ENCODE results near the gene TRIM3.

DNA sequence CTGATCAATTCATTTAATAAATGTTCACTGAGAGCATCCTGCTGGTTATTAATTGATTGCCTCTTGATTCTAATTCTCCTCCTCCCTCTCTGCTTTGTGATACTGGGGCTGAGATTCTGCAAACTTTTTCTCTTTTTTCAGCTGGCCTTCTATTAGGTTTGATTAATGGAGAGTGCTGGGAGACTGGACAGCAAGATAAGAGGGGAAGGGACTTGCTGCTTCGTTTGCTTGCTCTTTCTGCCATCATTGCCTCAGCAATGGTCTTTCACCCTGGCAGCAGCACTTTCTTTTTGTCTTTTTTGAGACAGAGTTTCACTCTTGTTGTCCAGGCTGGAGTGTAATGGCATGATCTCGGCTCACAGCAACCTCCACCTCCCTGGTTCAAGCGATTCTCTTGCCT lies 30.4 kb upstream of the TRIM3 start:
- TF ChIP-seq, protein P1, sequence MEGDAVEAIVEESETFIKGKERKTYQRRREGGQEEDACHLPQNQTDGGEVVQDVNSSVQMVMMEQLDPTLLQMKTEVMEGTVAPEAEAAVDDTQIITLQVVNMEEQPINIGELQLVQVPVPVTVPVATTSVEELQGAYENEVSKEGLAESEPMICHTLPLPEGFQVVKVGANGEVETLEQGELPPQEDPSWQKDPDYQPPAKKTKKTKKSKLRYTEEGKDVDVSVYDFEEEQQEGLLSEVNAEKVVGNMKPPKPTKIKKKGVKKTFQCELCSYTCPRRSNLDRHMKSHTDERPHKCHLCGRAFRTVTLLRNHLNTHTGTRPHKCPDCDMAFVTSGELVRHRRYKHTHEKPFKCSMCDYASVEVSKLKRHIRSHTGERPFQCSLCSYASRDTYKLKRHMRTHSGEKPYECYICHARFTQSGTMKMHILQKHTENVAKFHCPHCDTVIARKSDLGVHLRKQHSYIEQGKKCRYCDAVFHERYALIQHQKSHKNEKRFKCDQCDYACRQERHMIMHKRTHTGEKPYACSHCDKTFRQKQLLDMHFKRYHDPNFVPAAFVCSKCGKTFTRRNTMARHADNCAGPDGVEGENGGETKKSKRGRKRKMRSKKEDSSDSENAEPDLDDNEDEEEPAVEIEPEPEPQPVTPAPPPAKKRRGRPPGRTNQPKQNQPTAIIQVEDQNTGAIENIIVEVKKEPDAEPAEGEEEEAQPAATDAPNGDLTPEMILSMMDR (IDR thresholded peaks at IDR 0.05; ENCODE audit: low read depth, low read length) = no peak
- no peak for TF ChIP-seq EZH2phosphoT487 (IDR thresholded peaks at IDR 0.05; ENCODE audit: low read depth)

Measured in OCI-LY3 (cell line).